ENCODE measurements around the gene PEAK1.

DNA sequence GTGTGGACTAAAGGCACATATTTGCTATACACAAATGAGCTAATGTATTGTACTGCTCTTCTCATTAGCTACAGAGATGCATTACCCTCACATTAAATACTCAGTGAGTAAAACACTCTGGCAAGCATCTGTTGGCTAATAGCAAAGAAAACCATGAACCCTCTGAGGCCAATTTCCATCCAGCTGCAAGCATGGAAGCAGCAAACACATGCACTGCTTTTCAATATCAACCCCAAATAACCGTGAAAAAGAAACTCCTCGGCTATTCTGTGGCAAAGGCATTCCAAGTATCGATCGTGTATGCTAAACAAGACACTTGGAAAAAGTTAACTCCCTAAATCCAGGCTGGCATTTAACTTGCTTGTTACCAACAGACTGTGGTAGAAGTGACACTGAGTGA is 67.0 kb downstream of the PEAK1 start:
- TF ChIP-seq, protein P1, sequence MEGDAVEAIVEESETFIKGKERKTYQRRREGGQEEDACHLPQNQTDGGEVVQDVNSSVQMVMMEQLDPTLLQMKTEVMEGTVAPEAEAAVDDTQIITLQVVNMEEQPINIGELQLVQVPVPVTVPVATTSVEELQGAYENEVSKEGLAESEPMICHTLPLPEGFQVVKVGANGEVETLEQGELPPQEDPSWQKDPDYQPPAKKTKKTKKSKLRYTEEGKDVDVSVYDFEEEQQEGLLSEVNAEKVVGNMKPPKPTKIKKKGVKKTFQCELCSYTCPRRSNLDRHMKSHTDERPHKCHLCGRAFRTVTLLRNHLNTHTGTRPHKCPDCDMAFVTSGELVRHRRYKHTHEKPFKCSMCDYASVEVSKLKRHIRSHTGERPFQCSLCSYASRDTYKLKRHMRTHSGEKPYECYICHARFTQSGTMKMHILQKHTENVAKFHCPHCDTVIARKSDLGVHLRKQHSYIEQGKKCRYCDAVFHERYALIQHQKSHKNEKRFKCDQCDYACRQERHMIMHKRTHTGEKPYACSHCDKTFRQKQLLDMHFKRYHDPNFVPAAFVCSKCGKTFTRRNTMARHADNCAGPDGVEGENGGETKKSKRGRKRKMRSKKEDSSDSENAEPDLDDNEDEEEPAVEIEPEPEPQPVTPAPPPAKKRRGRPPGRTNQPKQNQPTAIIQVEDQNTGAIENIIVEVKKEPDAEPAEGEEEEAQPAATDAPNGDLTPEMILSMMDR (IDR thresholded peaks at IDR 0.05), result no peak
- TF ChIP-seq, protein P2, sequence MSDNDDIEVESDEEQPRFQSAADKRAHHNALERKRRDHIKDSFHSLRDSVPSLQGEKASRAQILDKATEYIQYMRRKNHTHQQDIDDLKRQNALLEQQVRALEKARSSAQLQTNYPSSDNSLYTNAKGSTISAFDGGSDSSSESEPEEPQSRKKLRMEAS (IDR thresholded peaks at IDR 0.05), result no peak
- TF ChIP-seq MAFK (IDR thresholded peaks at IDR 0.05; ENCODE audit: partially characterized antibody), result no peak

Data from A549 (cell line).